Measurements from ENCODE around the gene MEGF6. TPM values are rescaled to one million over a fixed set of nuclear protein-coding genes. Genes with fewer than 3 reads are reported as not detected.

The MEGF6 gene
- total RNA-seq, 1 experiment from 2014 or later = 2.0 TPM

- H3K27me3 ChIP-seq (replicated peaks) = no peaks in the 10 kb centered on the region
- peaks cover 41% of the 10 kb centered on the region for H3K4me1 ChIP-seq (replicated peaks)
- peak overlapping the region; percentile 72 for H3K27ac ChIP-seq
- DNase-seq (ENCODE audit: low read depth in 1 of 2, low spot score in 2 of 2) = no peak
- H3K4me3 ChIP-seq = no peak overlapping the region
- no peaks in the 10 kb centered on the region for H3K9me3 ChIP-seq (replicated peaks)
- H3K36me3 ChIP-seq = peaks cover 11% of the 10 kb centered on the region; the same call in 1 of the 2 replicates
These were observed 151.2 kb downstream of the MEGF6 start for GRCh38 chr1:3459940-3460671.

- no peaks in the 10 kb centered on the region for H3K27me3 ChIP-seq (replicated peaks)
- H3K4me1 ChIP-seq (replicated peaks) = peaks cover 50% of the 10 kb centered on the region
- no peak overlapping the region for H3K4me3 ChIP-seq
- peaks cover 3% of the 10 kb centered on the region; the same call in 1 of the 2 replicates for H3K36me3 ChIP-seq
- H3K9me3 ChIP-seq (replicated peaks) = no peaks in the 10 kb centered on the region
- peak overlapping the region; percentile 72; the same call in 1 of the 2 replicates for H3K27ac ChIP-seq
- DNase-seq (ENCODE audit: low read depth in 1 of 2, low spot score in 2 of 2) = no peak
These were observed 152.0 kb downstream of the MEGF6 start for GRCh38 chr1:3459051-3459908.

GRCh38 chr1:3457910-3458883 lies 153.1 kb downstream of the MEGF6 start:
- no peak for DNase-seq (ENCODE audit: low read depth in 1 of 2, low spot score in 2 of 2)
- H3K27me3 ChIP-seq (replicated peaks) = no peaks in the 10 kb centered on the region
- H3K4me3 ChIP-seq = no peak overlapping the region
- H3K36me3 ChIP-seq = no peaks in the 10 kb centered on the region
- no peaks in the 10 kb centered on the region for H3K9me3 ChIP-seq (replicated peaks)
- peaks cover 59% of the 10 kb centered on the region for H3K4me1 ChIP-seq (replicated peaks)
- no peak overlapping the region for H3K27ac ChIP-seq

- Histone ChIP-seq H3K4me1 (replicated peaks) (peaks cover 59% of the 10 kb centered on the region), H3K4me3 (no peak overlapping the region), H3K9me3 (replicated peaks) (no peaks in the 10 kb centered on the region), H3K36me3 (no peaks in the 10 kb centered on the region), H3K27me3 (replicated peaks) (no peaks in the 10 kb centered on the region), H3K27ac (no peak overlapping the region)
- no peak for DNase-seq (ENCODE audit: low read depth in 1 of 2, low spot score in 2 of 2)
These were observed 154.1 kb downstream of the MEGF6 start for GRCh38 chr1:3456964-3457909.

GRCh38 chr1:3456449-3456963 lies 154.8 kb downstream of the MEGF6 start:
- H3K27ac ChIP-seq = no peak overlapping the region

GRCh38 chr1:3455670-3456448 lies 155.4 kb downstream of the MEGF6 start:
- peaks cover 49% of the 10 kb centered on the region for H3K4me1 ChIP-seq (replicated peaks)
- no peaks in the 10 kb centered on the region for H3K9me3 ChIP-seq (replicated peaks)
- H3K27ac ChIP-seq = no peak overlapping the region
- no peak overlapping the region for H3K4me3 ChIP-seq
- no peaks in the 10 kb centered on the region for H3K36me3 ChIP-seq
- no peak for DNase-seq (ENCODE audit: low read depth in 1 of 2, low spot score in 2 of 2)
- no peaks in the 10 kb centered on the region for H3K27me3 ChIP-seq (replicated peaks)

More at GRCh38 chr1:3456449-3456963, 154.8 kb downstream of the MEGF6 start:
- no peak overlapping the region for H3K4me3 ChIP-seq
- peaks cover 56% of the 10 kb centered on the region for H3K4me1 ChIP-seq (replicated peaks)
- no peaks in the 10 kb centered on the region for H3K36me3 ChIP-seq
- H3K9me3 ChIP-seq (replicated peaks) = no peaks in the 10 kb centered on the region
- no peak for DNase-seq (ENCODE audit: low read depth in 1 of 2, low spot score in 2 of 2)
- no peaks in the 10 kb centered on the region for H3K27me3 ChIP-seq (replicated peaks)

GRCh38 chr1:3454811-3455618 lies 156.3 kb downstream of the MEGF6 start:
- no peak for DNase-seq (ENCODE audit: low read depth in 1 of 2, low spot score in 2 of 2)
- no peaks in the 10 kb centered on the region for H3K9me3 ChIP-seq (replicated peaks)
- H3K36me3 ChIP-seq = no peaks in the 10 kb centered on the region
- H3K27ac ChIP-seq = no peak overlapping the region
- peaks cover 41% of the 10 kb centered on the region for H3K4me1 ChIP-seq (replicated peaks)
- H3K27me3 ChIP-seq (replicated peaks) = peaks cover 3% of the 10 kb centered on the region; the same call in 1 of the 2 replicates
- peak overlapping the region; percentile 38 for H3K4me3 ChIP-seq

GRCh38 chr1:3453891-3454810 lies 157.2 kb downstream of the MEGF6 start, which contains the start of gene ARHGEF16:
TSS of gene ARHGEF16 (plus strand) at chr1:3454665. CDS start at chr1:3463085, 8,420 bp downstream.
- H3K27ac ChIP-seq = no peak within 1 kb of the TSS
- peak within 1 kb of the TSS; percentile 38 for H3K4me3 ChIP-seq
- peaks cover 33% of the 10 kb centered on the region for H3K4me1 ChIP-seq (replicated peaks)
- H3K9me3 ChIP-seq (replicated peaks) = no peaks in the 10 kb centered on the region
- peaks cover 3% of the 10 kb centered on the region for H3K27me3 ChIP-seq (replicated peaks)
- peak in 1 of 2 experiments; percentile 44 for DNase-seq (ENCODE audit: low read depth in 1 of 2, low spot score in 2 of 2)
- H3K36me3 ChIP-seq = no peaks in the 10 kb centered on the region

- H3K36me3 ChIP-seq = no peaks in the 10 kb centered on the region
- DNase-seq (ENCODE audit: low read depth in 1 of 2, low spot score in 2 of 2) = peak; percentile 72 to 83
- H3K9me3 ChIP-seq (replicated peaks) = no peaks in the 10 kb centered on the region
- no peak overlapping the region for H3K27ac ChIP-seq
- H3K4me1 ChIP-seq (replicated peaks) = peaks cover 26% of the 10 kb centered on the region
- no peak overlapping the region for H3K4me3 ChIP-seq
- H3K27me3 ChIP-seq (replicated peaks) = peaks cover 8% of the 10 kb centered on the region
These were observed 158.0 kb downstream of the MEGF6 start for GRCh38 chr1:3453203-3453761.

- no peaks in the 10 kb centered on the region for H3K36me3 ChIP-seq
- no peak overlapping the region for H3K4me3 ChIP-seq
- peaks cover 13% of the 10 kb centered on the region for H3K27me3 ChIP-seq (replicated peaks)
- H3K9me3 ChIP-seq (replicated peaks) = no peaks in the 10 kb centered on the region
- H3K27ac ChIP-seq = no peak overlapping the region
- H3K4me1 ChIP-seq (replicated peaks) = peaks cover 21% of the 10 kb centered on the region
- DNase-seq (ENCODE audit: low read depth in 1 of 2, low spot score in 2 of 2) = no peak
These were observed 158.5 kb downstream of the MEGF6 start for GRCh38 chr1:3452866-3453175.
